Measurements from ENCODE around the gene SLC12A4.

Gene SLC12A4

GRCh38 chr16:68009157-68009735, 40.8 kb upstream of the SLC12A4 start:
- Histone ChIP-seq H3K27me3 (ENCODE audit: low read length) (no peaks in the 10 kb centered on the region), H3K9ac (ENCODE audit: low read length) (no peak overlapping the region), H3K79me2 (ENCODE audit: insufficient read depth, low read length) (no peaks in the 10 kb centered on the region), H3K9me2 (replicated peaks; ENCODE audit: insufficient read depth, low read length) (no peaks in the 10 kb centered on the region), H3K4me2 (ENCODE audit: low read depth, low read length, poor library complexity, severe bottlenecking) (no peak overlapping the region), H2AFZ (ENCODE audit: low read depth, low read length, severe bottlenecking) (no peak overlapping the region), H3K36me3 (ENCODE audit: low read length) (no peaks in the 10 kb centered on the region), H3F3A (ENCODE audit: insufficient read depth) (no peaks in the 10 kb centered on the region), H3K27ac (ENCODE audit: low read depth, low read length) (no peak overlapping the region), H4K20me1 (ENCODE audit: low read depth, low read length) (no peaks in the 10 kb centered on the region), H3K9me3 (ENCODE audit: insufficient read depth, low read length) (no peaks in the 10 kb centered on the region), H3K4me3 (ENCODE audit: insufficient read depth, low read length, poor library complexity, severe bottlenecking) (no peak overlapping the region)
- TF ChIP-seq EZH2phosphoT487 (conservative IDR thresholded peaks at IDR 0.05; ENCODE audit: low read length), result no peak
- TF ChIP-seq CTCF (IDR thresholded peaks at IDR 0.05; ENCODE audit: insufficient read depth, low read length, poor library complexity, severe bottlenecking), result no peak

GRCh38 chr16:68005786-68006286, 37.4 kb upstream of the SLC12A4 start:
- no peaks in the 10 kb centered on the region for H3K27me3 ChIP-seq (ENCODE audit: low read length)
- no peak overlapping the region for H3K9ac ChIP-seq (ENCODE audit: low read length)
- H3K79me2 ChIP-seq (ENCODE audit: insufficient read depth, low read length), result no peaks in the 10 kb centered on the region
- no peak overlapping the region for H3K4me2 ChIP-seq (ENCODE audit: low read depth, low read length, poor library complexity, severe bottlenecking)
- no peaks in the 10 kb centered on the region for H4K20me1 ChIP-seq (ENCODE audit: low read depth, low read length)
- no peak overlapping the region; the same call in 1 of the 2 replicates for H3K27ac ChIP-seq (ENCODE audit: low read depth, low read length)
- TF ChIP-seq CTCF (IDR thresholded peaks at IDR 0.05; ENCODE audit: insufficient read depth, low read length, poor library complexity, severe bottlenecking) (no peak), EZH2phosphoT487 (conservative IDR thresholded peaks at IDR 0.05; ENCODE audit: low read length) (no peak)
- H3K9me3 ChIP-seq (ENCODE audit: insufficient read depth, low read length), result no peaks in the 10 kb centered on the region
- H3K4me3 ChIP-seq (ENCODE audit: insufficient read depth, low read length, poor library complexity, severe bottlenecking), result no peak overlapping the region
- no peaks in the 10 kb centered on the region for H3K9me2 ChIP-seq (replicated peaks; ENCODE audit: insufficient read depth, low read length)
- H3F3A ChIP-seq (ENCODE audit: insufficient read depth), result no peaks in the 10 kb centered on the region
- H2AFZ ChIP-seq (ENCODE audit: low read depth, low read length, severe bottlenecking), result peak overlapping the region; percentile 71
- no peaks in the 10 kb centered on the region for H3K36me3 ChIP-seq (ENCODE audit: low read length)

GRCh38 chr16:68005211-68005610, 36.8 kb upstream of the SLC12A4 start:
- Histone ChIP-seq H3K9me2 (replicated peaks; ENCODE audit: insufficient read depth, low read length) (no peaks in the 10 kb centered on the region), H3K27ac (ENCODE audit: low read depth, low read length) (no peak overlapping the region), H3F3A (ENCODE audit: insufficient read depth) (no peaks in the 10 kb centered on the region), H2AFZ (ENCODE audit: low read depth, low read length, severe bottlenecking) (no peak overlapping the region), H3K79me2 (ENCODE audit: insufficient read depth, low read length) (no peaks in the 10 kb centered on the region), H3K36me3 (ENCODE audit: low read length) (no peaks in the 10 kb centered on the region), H4K20me1 (ENCODE audit: low read depth, low read length) (no peaks in the 10 kb centered on the region), H3K4me2 (ENCODE audit: low read depth, low read length, poor library complexity, severe bottlenecking) (no peak overlapping the region), H3K9me3 (ENCODE audit: insufficient read depth, low read length) (no peaks in the 10 kb centered on the region), H3K27me3 (ENCODE audit: low read length) (no peaks in the 10 kb centered on the region), H3K4me3 (ENCODE audit: insufficient read depth, low read length, poor library complexity, severe bottlenecking) (no peak overlapping the region), H3K9ac (ENCODE audit: low read length) (no peak overlapping the region)
- TF ChIP-seq CTCF (IDR thresholded peaks at IDR 0.05; ENCODE audit: insufficient read depth, low read length, poor library complexity, severe bottlenecking) (no peak), EZH2phosphoT487 (conservative IDR thresholded peaks at IDR 0.05; ENCODE audit: low read length) (no peak)

Data from SU-DHL-6 (cell line).